ENCODE measurements around the gene SAT2.

GRCh38 chr17:7631398-7632380 lies 4.1 kb upstream of the SAT2 start:
- no peak for TF ChIP-seq RARG (CRISPR knock-in tag; IDR thresholded peaks at IDR 0.05; ENCODE audit: low read depth)
- no peak for TF ChIP-seq POLR2AphosphoS5 (IDR thresholded peaks at IDR 0.05; ENCODE audit: low read depth, low read length)
- no peak for TF ChIP-seq TAF1 (CRISPR knock-in tag; IDR thresholded peaks at IDR 0.05)
- TF ChIP-seq ZNF550 (CRISPR knock-in tag; IDR thresholded peaks at IDR 0.05; ENCODE audit: borderline replicate concordance): no peak

Data from HepG2 (cell line).